Hypothalamus (tissue), 51 donors: Measurements from ENCODE around the gene EXOSC10.
"Not testable (repeated sequence)": the region's sequence is repeated elsewhere in the genome, so short reads cannot be mapped to it uniquely, and the experiment has no call there.

ENCODE experiments used
- DNase-seq, 51 donors: peaks; one replicate each; lab custom pipeline; 2025; lab: John Stamatoyannopoulos, UW

Gene EXOSC10

DNA sequence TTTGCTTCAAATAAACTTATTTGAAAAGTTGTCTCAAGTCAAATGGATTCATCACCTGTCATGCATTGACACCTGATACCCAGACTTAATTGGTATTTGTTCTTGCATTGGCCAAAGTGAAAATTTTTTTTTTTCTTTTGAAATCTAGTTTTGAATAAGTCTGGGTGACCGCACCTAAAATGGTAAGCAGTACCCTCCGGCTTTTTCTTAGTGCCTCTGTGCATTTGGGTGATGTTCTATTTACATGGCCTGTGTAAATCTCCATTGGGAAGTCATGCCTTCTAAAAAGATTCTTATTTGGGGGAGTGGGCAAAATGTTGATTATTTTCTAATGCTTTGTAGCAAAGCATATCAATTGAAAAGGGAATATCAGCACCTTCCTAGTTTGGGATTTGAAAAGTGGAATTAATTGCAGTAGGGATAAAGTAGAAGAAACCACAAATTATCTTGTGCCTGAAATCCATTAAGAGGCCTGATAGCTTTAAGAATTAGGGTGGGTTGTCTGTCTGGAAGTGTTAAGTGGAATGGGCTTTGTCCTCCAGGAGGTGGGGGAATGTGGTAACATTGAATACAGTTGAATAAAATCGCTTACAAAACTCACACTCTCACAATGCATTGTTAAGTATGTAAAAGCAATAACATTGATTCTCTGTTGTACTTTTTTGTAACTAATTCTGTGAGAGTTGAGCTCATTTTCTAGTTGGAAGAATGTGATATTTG, 75.4 kb downstream of the EXOSC10 start:
- no peak for DNase-seq

DNA sequence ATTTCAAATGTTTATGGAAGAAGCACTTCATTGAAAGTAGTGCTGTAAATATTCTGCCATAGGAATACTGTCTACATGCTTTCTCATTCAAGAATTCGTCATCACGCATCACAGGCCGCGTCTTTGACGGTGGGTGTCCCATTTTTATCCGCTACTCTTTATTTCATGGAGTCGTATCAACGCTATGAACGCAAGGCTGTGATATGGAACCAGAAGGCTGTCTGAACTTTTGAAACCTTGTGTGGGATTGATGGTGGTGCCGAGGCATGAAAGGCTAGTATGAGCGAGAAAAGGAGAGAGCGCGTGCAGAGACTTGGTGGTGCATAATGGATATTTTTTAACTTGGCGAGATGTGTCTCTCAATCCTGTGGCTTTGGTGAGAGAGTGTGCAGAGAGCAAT, 76.5 kb downstream of the EXOSC10 start:
- DNase-seq = no peak

DNA sequence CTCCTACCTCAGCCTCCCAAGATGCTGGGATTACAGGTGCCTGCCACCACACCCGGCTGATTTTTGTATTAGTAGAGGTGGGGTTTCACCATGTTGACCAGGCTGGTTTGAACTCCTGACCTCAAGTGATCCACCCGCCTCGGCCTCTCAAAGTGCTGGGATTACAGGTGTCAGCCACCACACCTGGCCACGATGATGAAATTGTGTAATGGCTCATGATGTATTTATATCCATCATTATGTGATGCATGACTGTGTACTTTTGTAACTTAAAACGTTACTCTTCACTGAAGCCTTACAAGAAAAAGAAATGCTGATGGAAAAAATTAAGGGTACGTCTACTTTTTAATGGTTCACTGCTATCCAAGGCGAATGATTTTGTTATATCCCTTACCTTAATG, 79.7 kb downstream of the EXOSC10 start:
- DNase-seq = no peak

DNA sequence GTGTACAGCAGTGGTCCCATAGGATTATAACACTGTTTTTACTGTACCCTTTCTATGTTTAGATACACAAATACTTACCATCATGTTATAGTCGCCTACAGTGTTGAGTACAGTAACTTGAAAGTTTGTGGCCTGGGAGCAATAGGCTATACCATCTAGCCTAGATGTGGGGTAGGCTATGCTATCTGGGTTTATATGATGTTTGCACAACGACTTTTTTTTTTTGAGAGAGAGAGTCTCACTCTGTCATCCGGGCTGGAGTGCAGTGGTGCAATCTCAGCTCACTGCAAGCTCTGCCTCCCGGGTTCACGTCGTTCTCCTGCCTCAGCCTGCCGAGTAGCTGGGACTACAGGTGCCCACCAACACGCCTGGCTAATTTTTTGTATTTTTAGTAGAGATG, 80.3 kb downstream of the EXOSC10 start:
- not testable (repeated sequence) for DNase-seq
